Neuronal stem cell (in vitro differentiated cells): ENCODE measurements around the gene ELOVL1.
"Not testable (repeated sequence)": the region's sequence is repeated elsewhere in the genome, so short reads cannot be mapped to it uniquely, and the experiment has no call there.

ENCODE experiments used
- DNase-seq: peaks from one replicate; pipeline ENCODE4 v3.0.0-alpha.2; 2013; ENCODE audit warnings: low spot score
- H2AFZ ChIP-seq: one replicate; pipeline ENCODE4 v1.6.1; 2013; ENCODE audit warnings: mild to moderate bottlenecking, low read length, inconsistent platforms
- H2AK5ac ChIP-seq: 2 replicates; pipeline ENCODE4 v1.6.1; 2013; ENCODE audit warnings: low read depth, mild to moderate bottlenecking, inconsistent platforms, low read length, moderate library complexity, mixed read lengths
- H2BK120ac ChIP-seq: 2 replicates; pipeline ENCODE4 v1.6.1; 2013; ENCODE audit warnings: low read depth, mild to moderate bottlenecking, inconsistent platforms, low read length, moderate library complexity, mixed read lengths
- H2BK12ac ChIP-seq: one replicate; pipeline ENCODE4 v1.6.1; 2013; ENCODE audit warnings: low read length, inconsistent platforms
- H2BK15ac ChIP-seq: 2 replicates; pipeline ENCODE4 v1.6.1; 2013; ENCODE audit warnings: mild to moderate bottlenecking, low read length, inconsistent platforms, mixed read lengths
- H2BK5ac ChIP-seq: one replicate; pipeline ENCODE4 v1.6.1; 2013; ENCODE audit warnings: inconsistent platforms, mild to moderate bottlenecking, low read length, moderate library complexity
- H3K14ac ChIP-seq: one replicate; pipeline ENCODE4 v1.6.1; 2013; ENCODE audit warnings: low read length, inconsistent platforms
- H3K18ac ChIP-seq: 2 replicates; pipeline ENCODE4 v1.6.1; 2013; ENCODE audit warnings: low read length, inconsistent platforms
- H3K23ac ChIP-seq: 2 replicates; pipeline ENCODE4 v1.6.1; 2013; ENCODE audit warnings: low read depth, mild to moderate bottlenecking, mixed read lengths, low read length, inconsistent platforms; ENCODE audit not compliant: poor library complexity
- H3K27ac ChIP-seq: replicated peaks from 3 replicates; pipeline ENCODE4 v1.5.1; 2013; ENCODE audit warnings: low read length, inconsistent platforms
- H3K27me3 ChIP-seq, 3 experiments: 2 replicates each; pipeline ENCODE4 v1.6.1; 2013; ENCODE audit warnings: low read length in 3 of 3, mild to moderate bottlenecking in 2 of 3, inconsistent platforms in 1 of 3, low read depth in 1 of 3, mixed read lengths in 1 of 3, moderate library complexity in 1 of 3; ENCODE audit not compliant: control insufficient read depth in 3 of 3, insufficient read depth in 3 of 3
- H3K36me3 ChIP-seq, 2 donors: replicated peaks in 1 of 2; 2 replicates each; pipeline ENCODE4 v1.6.1; 2013; ENCODE audit warnings: low read length in 2 of 2; ENCODE audit not compliant: control insufficient read depth in 2 of 2, insufficient read depth in 2 of 2
- H3K4ac ChIP-seq: 2 replicates; pipeline ENCODE4 v1.6.1; 2013; ENCODE audit warnings: inconsistent platforms, mild to moderate bottlenecking, low read length, moderate library complexity
- H3K4me1 ChIP-seq, 2 donors: 1 replicate in 1 of 2; 2 replicates in 1 of 2; pipeline ENCODE4 v1.6.1; 2013; ENCODE audit warnings: low read length in 2 of 2, low read depth in 1 of 2; ENCODE audit not compliant: control insufficient read depth in 2 of 2, insufficient read depth in 1 of 2
- H3K4me2 ChIP-seq: one replicate; pipeline ENCODE4 v1.6.1; 2013; ENCODE audit warnings: mild to moderate bottlenecking, low read length, inconsistent platforms; ENCODE audit not compliant: insufficient read depth, poor library complexity, severe bottlenecking
- H3K4me3 ChIP-seq, 2 donors: 2 replicates each; pipeline ENCODE4 v1.5.1; 2013; ENCODE audit warnings: low read length in 2 of 2, mild to moderate bottlenecking in 2 of 2, inconsistent platforms in 1 of 2, moderate library complexity in 1 of 2
- H3K79me1 ChIP-seq: one replicate; pipeline ENCODE4 v1.6.1; 2013; ENCODE audit warnings: low read depth, mild to moderate bottlenecking, inconsistent platforms, low read length, moderate library complexity
- H3K9ac ChIP-seq: one replicate; pipeline ENCODE4 v1.6.1; 2013; ENCODE audit warnings: mild to moderate bottlenecking, low read depth, low read length, inconsistent platforms; ENCODE audit not compliant: poor library complexity
- H3K9me3 ChIP-seq, 2 donors: replicated peaks in 1 of 2; 2 replicates each; pipeline versions ENCODE3 to v1.6.1; 2013; ENCODE audit warnings: low read length in 2 of 2, mild to moderate bottlenecking in 2 of 2, inconsistent platforms in 1 of 2, low read depth in 1 of 2, mixed read lengths in 1 of 2, moderate library complexity in 1 of 2; ENCODE audit not compliant: control insufficient read depth in 2 of 2, insufficient read depth in 1 of 2
- H4K8ac ChIP-seq: one replicate; pipeline ENCODE4 v1.6.1; 2013; ENCODE audit warnings: low read depth, mild to moderate bottlenecking, inconsistent platforms, low read length, moderate library complexity
- H4K91ac ChIP-seq: one replicate; pipeline ENCODE4 v1.6.1; 2013; ENCODE audit warnings: low read length, low read depth, mild to moderate bottlenecking, inconsistent platforms; ENCODE audit not compliant: poor library complexity
- WGBS, 2 donors: extraction: QIAGEN DNeasy Blood & Tissue Kit; methylation state at CpG; one replicate each; pipeline ENCODE4 v1.1.7; 2013; ENCODE audit warnings: missing lambda C conversion rate in 2 of 2, mixed read lengths in 1 of 2; ENCODE audit not compliant: insufficient read length in 2 of 2, insufficient replicate concordance in 1 of 2; ENCODE audit errors: extremely low coverage in 2 of 2; 5-methylcytosine and 5-hydroxymethylcytosine counted together

The ELOVL1 gene

DNA sequence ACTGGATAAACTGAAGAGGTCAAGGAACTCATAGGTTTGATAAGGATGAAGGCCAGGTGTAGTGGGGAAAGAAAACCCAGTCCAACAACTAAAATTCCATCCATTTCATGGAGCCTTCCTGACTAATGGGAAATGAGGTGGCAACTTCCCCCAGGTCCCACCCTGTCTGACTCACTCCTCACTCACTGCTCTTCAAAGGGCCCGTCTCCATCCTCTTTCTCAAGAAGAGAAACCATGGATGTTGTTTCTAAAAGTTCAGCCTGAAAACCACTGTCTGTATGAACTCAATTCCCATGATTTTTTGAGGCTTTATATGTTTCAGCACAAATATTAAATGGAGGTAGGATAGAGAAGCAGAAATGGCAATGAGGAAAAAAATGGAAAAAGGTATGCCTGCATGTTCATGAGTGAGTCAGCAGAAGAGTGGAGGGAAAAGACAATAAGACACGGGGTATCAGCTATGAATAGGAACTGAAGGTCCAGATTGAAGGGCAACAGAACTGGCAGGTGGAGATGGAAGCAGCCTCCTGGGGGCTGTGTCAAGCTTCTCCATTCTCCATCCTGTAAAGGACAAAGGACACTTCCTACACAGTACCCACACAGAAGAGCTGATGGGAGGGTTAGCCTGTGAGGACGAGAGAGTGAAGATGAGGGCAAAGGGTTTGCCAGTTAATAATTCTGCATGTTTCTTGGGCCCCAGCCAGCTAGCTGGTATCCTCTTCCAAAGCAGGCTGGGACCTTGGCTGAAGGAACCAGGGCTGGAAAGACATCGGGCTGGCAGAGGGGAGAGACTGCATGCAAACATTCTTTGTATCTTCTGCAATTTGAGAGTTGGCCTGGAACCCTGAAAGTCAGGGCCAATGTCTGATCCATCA lies 5.5 kb upstream of the ELOVL1 start:
- Histone ChIP-seq H3K27ac (no peak overlapping the region), H2AFZ (no peak overlapping the region), H3K14ac (no peak overlapping the region), H4K8ac (no peak overlapping the region), H2BK120ac (no peak overlapping the region), H2BK15ac (no peak overlapping the region), H3K4me3 (no peak overlapping the region), H3K36me3 (no peaks in the 10 kb centered on the region), H2AK5ac (no peak overlapping the region), H3K27me3 (no peaks in the 10 kb centered on the region), H3K9ac (no peak overlapping the region), H4K91ac (no peak overlapping the region), H3K4ac (no peak overlapping the region), H3K9me3 (no peaks in the 10 kb centered on the region), H3K4me1 (peaks cover 2 to 4% of the 10 kb centered on the region in 2 donors), H3K79me1 (no peaks in the 10 kb centered on the region), H2BK5ac (no peak overlapping the region), H3K18ac (no peak overlapping the region), H3K23ac (no peak overlapping the region), H2BK12ac (no peak overlapping the region), H3K4me2 (no peak overlapping the region)
- WGBS, 2 donors = no CpG with 5 or more reads among the region's 4 CpGs
- no peak for DNase-seq

GRCh38 chr1:43372172-43372571 lies 4.4 kb upstream of the ELOVL1 start:
- H3K9ac ChIP-seq = no peak overlapping the region
- peaks cover 4% of the 10 kb centered on the region in 2 donors for H3K4me1 ChIP-seq
- H4K91ac ChIP-seq = no peak overlapping the region
- no peak overlapping the region for H3K4me3 ChIP-seq
- no peak overlapping the region for H2BK12ac ChIP-seq
- H4K8ac ChIP-seq = no peak overlapping the region
- no CpG with 5 or more reads among the region's 5 CpGs for WGBS, 2 donors
- H2BK120ac ChIP-seq = no peak overlapping the region
- H3K4ac ChIP-seq = no peak overlapping the region
- H3K23ac ChIP-seq = no peak overlapping the region
- H3K36me3 ChIP-seq = no peaks in the 10 kb centered on the region
- H2AFZ ChIP-seq = no peak overlapping the region
- H2BK15ac ChIP-seq = no peak overlapping the region
- H3K18ac ChIP-seq = no peak overlapping the region
- peaks cover under 1% of the 10 kb centered on the region for H3K79me1 ChIP-seq
- H3K27me3 ChIP-seq = no peaks in the 10 kb centered on the region
- H3K9me3 ChIP-seq = no peaks in the 10 kb centered on the region
- no peak for DNase-seq
- H3K4me2 ChIP-seq = no peak overlapping the region
- no peak overlapping the region for H2AK5ac ChIP-seq
- H2BK5ac ChIP-seq = no peak overlapping the region
- no peak overlapping the region for H3K27ac ChIP-seq
- H3K14ac ChIP-seq = no peak overlapping the region

- no peak overlapping the region for H3K27ac ChIP-seq
These were observed 2.8 kb upstream of the ELOVL1 start for GRCh38 chr1:43370564-43370963.

DNA sequence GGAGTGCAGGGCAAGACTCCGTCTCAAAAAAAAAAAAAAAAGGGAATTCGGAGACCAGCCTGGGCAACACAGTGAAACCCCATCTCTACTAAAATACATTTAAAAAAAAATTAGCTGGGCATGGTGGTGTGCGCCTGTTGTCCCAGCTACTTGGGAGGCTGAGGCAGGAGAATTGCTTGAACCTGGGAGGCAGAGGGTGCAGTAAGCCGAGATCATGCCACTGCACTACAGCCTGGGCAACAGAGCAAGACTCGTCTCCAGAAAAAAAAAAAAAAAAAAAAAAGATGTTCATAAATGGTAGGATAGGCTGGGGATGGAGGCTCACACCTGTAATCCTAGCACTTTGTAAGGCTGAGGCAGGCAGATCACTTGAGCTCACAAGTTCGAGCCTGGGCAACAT lies 2.0 kb upstream of the ELOVL1 start:
- not testable (repeated sequence) for H2BK15ac ChIP-seq, H3K4ac ChIP-seq, H3K23ac ChIP-seq, H3K27me3 ChIP-seq, H4K8ac ChIP-seq, H2BK120ac ChIP-seq, H4K91ac ChIP-seq, H3K36me3 ChIP-seq, H2AK5ac ChIP-seq, H3K18ac ChIP-seq, H2BK5ac ChIP-seq, H3K27ac ChIP-seq, H3K4me2 ChIP-seq, H3K4me3 ChIP-seq, H2AFZ ChIP-seq, H3K79me1 ChIP-seq, DNase-seq, H2BK12ac ChIP-seq, H3K9ac ChIP-seq, H3K14ac ChIP-seq, H3K9me3 ChIP-seq
- WGBS, 2 donors = no CpG with 5 or more reads among the region's 6 CpGs
- H3K4me1 ChIP-seq = peaks cover 11 to 17% of the 10 kb centered on the region in 2 donors

More at GRCh38 chr1:43370564-43370963, 2.8 kb upstream of the ELOVL1 start:
- H2AFZ ChIP-seq = no peak overlapping the region
- H3K4ac ChIP-seq = no peak overlapping the region
- H3K9me3 ChIP-seq = no peaks in the 10 kb centered on the region
- no peak for DNase-seq
- WGBS, 2 donors = no CpG with 5 or more reads among the region's 4 CpGs
- no peak overlapping the region for H2BK5ac ChIP-seq
- no peak overlapping the region for H2BK12ac ChIP-seq
- no peak overlapping the region for H4K91ac ChIP-seq
- H3K27me3 ChIP-seq = no peaks in the 10 kb centered on the region
- H2BK120ac ChIP-seq = no peak overlapping the region
- peaks cover 11 to 15% of the 10 kb centered on the region in 2 donors for H3K4me1 ChIP-seq
- H3K14ac ChIP-seq = no peak overlapping the region
- no peak overlapping the region for H3K4me3 ChIP-seq
- no peak overlapping the region for H3K9ac ChIP-seq
- H3K36me3 ChIP-seq = peaks cover 0 to under 1% of the 10 kb centered on the region in 2 donors
- H2BK15ac ChIP-seq = no peak overlapping the region
- H3K18ac ChIP-seq = no peak overlapping the region
- no peak overlapping the region for H4K8ac ChIP-seq
- H3K23ac ChIP-seq = no peak overlapping the region
- peaks cover 4% of the 10 kb centered on the region for H3K79me1 ChIP-seq
- no peak overlapping the region for H3K4me2 ChIP-seq
- no peak overlapping the region for H2AK5ac ChIP-seq
